ENCODE results near the gene TMEM202. TPM values are rescaled to one million over a fixed set of nuclear protein-coding genes. Genes with fewer than 3 reads are reported as not detected.

The TMEM202 gene
- total and polyA plus RNA-seq, 7 donors = not detected

DNA sequence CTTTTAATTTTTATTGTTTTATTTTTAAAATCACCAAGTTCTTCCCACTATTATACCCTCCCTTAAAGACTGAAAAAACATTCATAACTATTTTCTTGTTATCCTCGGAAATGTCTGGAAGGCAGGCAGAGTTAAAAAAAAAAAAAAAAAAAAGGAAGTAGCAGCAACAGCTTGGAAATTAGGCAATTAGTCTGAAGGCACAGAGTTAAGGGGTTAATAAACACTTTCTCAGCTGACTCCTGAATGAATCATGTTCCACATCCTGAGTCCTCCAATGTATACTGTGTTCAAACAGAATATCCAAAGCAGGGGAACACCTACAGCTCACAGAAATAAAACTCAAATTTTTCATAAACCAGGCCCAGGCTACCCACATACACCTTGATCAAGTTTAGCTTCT lies 28.1 kb upstream of the TMEM202 start:
- Histone ChIP-seq H3K36me3 (ENCODE audit: insufficient read depth in 1 of 2, low read depth in 1 of 2) (peaks cover 11 to 53% of the 10 kb centered on the region in 2 donors), H3K4me3 (no peak overlapping the region), H3K4me1 (peaks cover 27% of the 10 kb centered on the region), H3K9me3 (no peaks in the 10 kb centered on the region), H3K27ac (no peak overlapping the region), H3K27me3 (ENCODE audit: insufficient read depth in 3 of 3, low read length in 2 of 3) (no peaks in the 10 kb centered on the region)
- 67 to 84% (median 80%) methylated on average over 1 of the region's 1 CpG for WGBS, 3 donors
- TF ChIP-seq, protein P1, sequence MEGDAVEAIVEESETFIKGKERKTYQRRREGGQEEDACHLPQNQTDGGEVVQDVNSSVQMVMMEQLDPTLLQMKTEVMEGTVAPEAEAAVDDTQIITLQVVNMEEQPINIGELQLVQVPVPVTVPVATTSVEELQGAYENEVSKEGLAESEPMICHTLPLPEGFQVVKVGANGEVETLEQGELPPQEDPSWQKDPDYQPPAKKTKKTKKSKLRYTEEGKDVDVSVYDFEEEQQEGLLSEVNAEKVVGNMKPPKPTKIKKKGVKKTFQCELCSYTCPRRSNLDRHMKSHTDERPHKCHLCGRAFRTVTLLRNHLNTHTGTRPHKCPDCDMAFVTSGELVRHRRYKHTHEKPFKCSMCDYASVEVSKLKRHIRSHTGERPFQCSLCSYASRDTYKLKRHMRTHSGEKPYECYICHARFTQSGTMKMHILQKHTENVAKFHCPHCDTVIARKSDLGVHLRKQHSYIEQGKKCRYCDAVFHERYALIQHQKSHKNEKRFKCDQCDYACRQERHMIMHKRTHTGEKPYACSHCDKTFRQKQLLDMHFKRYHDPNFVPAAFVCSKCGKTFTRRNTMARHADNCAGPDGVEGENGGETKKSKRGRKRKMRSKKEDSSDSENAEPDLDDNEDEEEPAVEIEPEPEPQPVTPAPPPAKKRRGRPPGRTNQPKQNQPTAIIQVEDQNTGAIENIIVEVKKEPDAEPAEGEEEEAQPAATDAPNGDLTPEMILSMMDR (IDR thresholded peaks at IDR 0.05) = no peak
- DNase-seq = no peak
- intact Hi-C loops (cut with DNase I) = no loop called here
- no peak for ATAC-seq

DNA sequence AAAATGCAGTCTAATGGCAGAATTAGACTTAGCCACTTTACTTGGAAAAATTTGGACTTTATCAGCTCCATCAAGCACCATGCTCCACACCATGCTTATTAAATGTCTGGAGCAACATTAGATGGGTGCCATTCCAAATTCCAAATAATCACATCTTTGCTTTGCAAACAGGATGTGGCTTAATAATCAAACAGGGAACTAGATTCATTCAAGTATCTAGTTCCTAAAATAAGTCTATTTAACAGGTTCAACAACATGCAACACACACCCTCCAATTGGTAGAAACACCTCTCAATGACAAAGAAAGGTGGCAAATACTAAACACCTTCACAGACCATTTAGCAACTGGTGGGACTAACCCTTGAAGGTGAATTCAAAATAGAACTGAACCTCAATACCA lies 25.7 kb upstream of the TMEM202 start:
- DNase-seq (no peak), ATAC-seq (no peak)
- no peaks in the 10 kb centered on the region for H3K27me3 ChIP-seq (ENCODE audit: insufficient read depth in 3 of 3, low read length in 2 of 3)
- H3K4me3 ChIP-seq = no peak overlapping the region
- intact Hi-C loops (cut with DNase I) = no loop called here
- H3K9me3 ChIP-seq = no peaks in the 10 kb centered on the region
- TF ChIP-seq, protein P1 (IDR thresholded peaks at IDR 0.05) = no peak
- H3K27ac ChIP-seq = no peak overlapping the region
- peaks cover 11 to 51% of the 10 kb centered on the region in 2 donors for H3K36me3 ChIP-seq (ENCODE audit: insufficient read depth in 1 of 2, low read depth in 1 of 2)
- H3K4me1 ChIP-seq = peaks cover 37% of the 10 kb centered on the region

DNA sequence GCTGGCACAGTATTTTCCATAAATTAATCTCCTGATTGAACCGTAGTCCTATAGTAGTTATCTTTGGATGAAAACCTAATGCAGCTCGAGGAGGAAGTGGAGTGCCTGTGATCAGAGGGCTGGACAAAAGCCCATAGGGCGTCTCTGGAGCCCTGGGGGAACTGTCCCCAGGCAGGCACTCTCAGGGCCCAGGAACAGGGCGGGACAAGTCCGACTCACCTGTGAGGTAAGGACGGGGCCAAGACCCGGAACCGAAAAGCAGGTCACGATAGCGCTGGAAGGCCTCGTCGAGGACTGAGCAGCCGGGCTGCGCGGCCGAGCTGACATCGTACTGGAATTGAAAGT lies 22.6 kb upstream of the TMEM202 start:
- Histone ChIP-seq H3K4me1 (peaks cover 38% of the 10 kb centered on the region), H3K9me3 (no peaks in the 10 kb centered on the region), H3K27me3 (ENCODE audit: insufficient read depth in 3 of 3, low read length in 2 of 3) (no peaks in the 10 kb centered on the region), H3K27ac (peak overlapping the region; percentile 96), H3K4me3 (peak overlapping the region; percentile 93), H3K36me3 (ENCODE audit: insufficient read depth in 1 of 2, low read depth in 1 of 2) (peaks cover 0 to 24% of the 10 kb centered on the region in 2 donors)
- WGBS, 3 donors = 0 to 1% (median 0%) methylated on average over 17 of the region's 17 CpGs
- DNase-seq = no peak
- TF ChIP-seq, protein P1 (IDR thresholded peaks at IDR 0.05) = no peak
- intact Hi-C loops (cut with DNase I) = loop anchor here (2.0 to 5.0 kb wide), 2 partner anchors 97 to 99 kb away; partner anchors contain the start of gene ARIH1 (in 2 of the 2)
- peak; percentile 63 to 75 (median 66) for ATAC-seq

DNA sequence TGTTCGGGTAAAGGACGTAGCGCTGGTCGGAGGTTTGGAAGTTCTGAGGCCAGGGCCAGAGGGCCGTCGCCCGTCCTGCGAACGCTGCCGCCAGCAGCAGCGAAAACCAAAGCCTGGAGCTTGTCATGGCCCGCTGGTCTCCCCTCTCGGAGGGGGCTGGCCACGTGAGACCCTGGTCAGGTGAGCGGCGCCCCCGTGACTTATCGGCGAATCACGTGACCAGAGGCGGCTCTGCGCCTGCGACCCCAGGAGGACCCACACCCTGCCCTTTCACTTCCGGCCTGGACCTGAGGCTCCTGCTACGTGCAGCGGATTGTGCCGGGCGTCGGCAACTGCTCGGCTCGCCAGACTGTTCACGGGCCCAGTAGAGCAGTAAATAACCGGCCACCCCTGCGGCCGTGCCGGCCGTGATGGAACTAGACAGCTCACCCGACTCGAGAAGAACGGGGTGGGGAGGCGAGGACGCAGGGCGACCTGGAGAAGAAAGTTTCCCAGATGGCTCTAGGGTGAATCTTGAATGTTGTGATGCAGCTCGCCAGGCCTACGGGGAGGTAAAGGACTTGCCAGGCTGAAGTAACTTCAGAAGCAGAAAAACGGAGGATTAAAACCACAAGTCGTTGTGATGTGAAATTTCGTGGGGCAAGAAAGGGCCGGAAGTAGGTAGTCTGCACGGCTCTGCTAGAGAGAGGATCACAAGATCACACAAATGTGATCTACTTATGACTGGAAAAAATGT lies 22.1 kb upstream of the TMEM202 start, which contains the start of gene HEXA:
Gene HEXA, minus strand, starts transcription at position 169 of the 736 bp plus-strand sequence. Its CDS starts 42 bp downstream, at position 127.
- peak within 1 kb of the TSS; percentile 93 for H3K4me3 ChIP-seq
- H3K27me3 ChIP-seq (ENCODE audit: insufficient read depth in 3 of 3, low read length in 2 of 3) = no peaks in the 10 kb centered on the region
- 0 to 1% (median 0%) methylated on average over 46 to 50 of the region's 50 CpGs for WGBS, 3 donors
- peak; percentile 98 to 100 for DNase-seq
- no peaks in the 10 kb centered on the region for H3K9me3 ChIP-seq
- peaks cover 0 to 19% of the 10 kb centered on the region in 2 donors for H3K36me3 ChIP-seq (ENCODE audit: insufficient read depth in 1 of 2, low read depth in 1 of 2)
- ATAC-seq = peak; percentile 98 to 99 (median 98)
- H3K27ac ChIP-seq = peak within 1 kb of the TSS; percentile 96
- TF ChIP-seq, protein P1 (IDR thresholded peaks at IDR 0.05) = no peak
- peaks cover 33% of the 10 kb centered on the region for H3K4me1 ChIP-seq
- intact Hi-C loops (cut with DNase I) = loop anchor here (2.0 to 5.0 kb wide), 2 partner anchors 96 to 99 kb away; partner anchors contain the start of gene ARIH1 (in 2 of the 2)
